ENCODE data around the gene ESRRB. TPM values are rescaled to one million over a fixed set of nuclear protein-coding genes. Genes with fewer than 3 reads are reported as not detected.
A peak's percentile ranks its signal among the peaks of the same experiment; 100 is the strongest.

Gene ESRRB
- total and polyA plus RNA-seq, 2 experiments from 2014 or later = 6.6 to 11.0 TPM

DNA sequence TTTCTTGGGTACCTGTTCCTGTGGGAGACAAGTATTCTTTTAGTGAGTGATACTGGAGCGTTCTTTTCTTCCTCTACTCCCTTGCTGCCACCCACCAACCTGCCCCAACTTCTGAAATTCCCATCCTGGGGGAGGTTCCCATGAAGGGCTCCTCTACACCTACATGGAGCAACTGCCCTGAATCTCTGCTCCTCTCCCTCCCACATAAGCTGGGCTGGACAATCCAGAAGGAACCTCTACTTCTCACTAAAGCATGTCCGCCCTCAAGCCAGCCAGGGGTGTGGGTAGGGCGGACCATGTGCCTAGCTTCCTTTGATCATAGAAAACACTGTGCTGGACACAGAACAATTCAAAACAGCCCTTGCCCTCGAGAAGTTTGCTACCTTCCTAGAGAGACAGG is 25.9 kb upstream of the ESRRB start:
- Histone ChIP-seq H3K27me3 (peaks cover 30% of the 10 kb centered on the region), H3K27ac (no peak overlapping the region), H3K4me1 (ENCODE audit: low read depth) (no peaks in the 10 kb centered on the region), H3K36me3 (no peaks in the 10 kb centered on the region), H3K9me3 (ENCODE audit: low read depth) (no peaks in the 10 kb centered on the region), H3K4me3 (no peak overlapping the region)
- DNase-seq (ENCODE audit: low read depth in 1 of 2, low spot score in 1 of 2) = no peak
- no peak for TF ChIP-seq CTCF (IDR thresholded peaks at IDR 0.05; ENCODE audit: low read depth, low read length)

GRCh38 chr14:76350671-76351070 is 25.3 kb upstream of the ESRRB start:
- Histone ChIP-seq H3K27me3 (peaks cover 30% of the 10 kb centered on the region), H3K9me3 (ENCODE audit: low read depth) (no peaks in the 10 kb centered on the region), H3K27ac (no peak overlapping the region), H3K4me1 (ENCODE audit: low read depth) (no peaks in the 10 kb centered on the region), H3K36me3 (no peaks in the 10 kb centered on the region), H3K4me3 (no peak overlapping the region)
- TF ChIP-seq CTCF (IDR thresholded peaks at IDR 0.05; ENCODE audit: low read depth, low read length) = no peak
- DNase-seq (ENCODE audit: low read depth in 1 of 2, low spot score in 1 of 2) = no peak

- Histone ChIP-seq H3K27me3 (peaks cover 30% of the 10 kb centered on the region), H3K27ac (no peak overlapping the region), H3K36me3 (no peaks in the 10 kb centered on the region), H3K4me3 (no peak overlapping the region), H3K9me3 (ENCODE audit: low read depth) (no peaks in the 10 kb centered on the region), H3K4me1 (ENCODE audit: low read depth) (no peaks in the 10 kb centered on the region)
- TF ChIP-seq CTCF (IDR thresholded peaks at IDR 0.05; ENCODE audit: low read depth, low read length) = no peak
- DNase-seq (ENCODE audit: low read depth in 1 of 2, low spot score in 1 of 2) = no peak
Measured at GRCh38 chr14:76351941-76352340, 24.0 kb upstream of the ESRRB start.

GRCh38 chr14:76352639-76353281 is 23.2 kb upstream of the ESRRB start:
- Histone ChIP-seq H3K4me1 (ENCODE audit: low read depth) (no peaks in the 10 kb centered on the region), H3K27me3 (peaks cover 30% of the 10 kb centered on the region), H3K4me3 (no peak overlapping the region), H3K36me3 (no peaks in the 10 kb centered on the region), H3K27ac (no peak overlapping the region), H3K9me3 (ENCODE audit: low read depth) (no peaks in the 10 kb centered on the region)
- peak; percentile 84 for TF ChIP-seq CTCF (IDR thresholded peaks at IDR 0.05; ENCODE audit: low read depth, low read length)
- peak; percentile 60 to 89 for DNase-seq (ENCODE audit: low read depth in 1 of 2, low spot score in 1 of 2)

DNA sequence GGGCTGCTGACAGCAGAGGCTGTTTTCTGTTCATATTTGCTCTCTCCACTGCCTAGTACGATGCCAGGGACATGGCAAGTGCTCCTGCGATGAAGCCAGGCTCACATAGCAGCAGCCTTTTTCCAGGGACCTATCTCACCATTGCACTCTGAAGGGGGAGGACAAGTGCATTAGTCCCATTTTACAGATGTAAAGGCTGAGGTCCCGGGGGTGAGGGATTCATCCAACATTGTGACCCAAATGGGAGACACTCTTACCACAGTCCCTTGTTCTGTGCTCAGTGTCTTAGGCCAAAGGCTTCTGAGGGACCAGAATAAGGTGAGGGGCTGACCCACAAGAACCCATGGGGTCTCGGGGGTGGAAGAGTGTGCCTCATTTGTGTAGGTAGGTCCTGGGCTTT is 21.6 kb upstream of the ESRRB start:
- no peaks in the 10 kb centered on the region for H3K9me3 ChIP-seq (ENCODE audit: low read depth)
- H3K4me1 ChIP-seq (ENCODE audit: low read depth) = no peaks in the 10 kb centered on the region
- H3K27me3 ChIP-seq = peaks cover 31% of the 10 kb centered on the region
- no peaks in the 10 kb centered on the region for H3K36me3 ChIP-seq
- no peak overlapping the region for H3K4me3 ChIP-seq
- no peak for TF ChIP-seq CTCF (IDR thresholded peaks at IDR 0.05; ENCODE audit: low read depth, low read length)
- H3K27ac ChIP-seq = no peak overlapping the region
- DNase-seq (ENCODE audit: low read depth in 1 of 2, low spot score in 1 of 2) = no peak
